GM10266 (cell line): ENCODE data around the gene FGFBP1.
"Not testable (repeated sequence)": the region's sequence is repeated elsewhere in the genome, so short reads cannot be mapped to it uniquely, and the experiment has no call there.

Source experiments
- DNase-seq: peaks from one replicate; pipeline ENCODE4 v3.0.0; 2012; ENCODE audit errors: extremely low spot score
- TF ChIP-seq, protein P1 (sequence below): IDR thresholded peaks from 2 replicates; pipeline ENCODE4 v1.5.1; 2012; ENCODE audit warnings: mild to moderate bottlenecking, low read depth; ENCODE audit not compliant: control insufficient read depth, insufficient read depth; ENCODE audit errors: missing control alignments

The FGFBP1 gene

DNA sequence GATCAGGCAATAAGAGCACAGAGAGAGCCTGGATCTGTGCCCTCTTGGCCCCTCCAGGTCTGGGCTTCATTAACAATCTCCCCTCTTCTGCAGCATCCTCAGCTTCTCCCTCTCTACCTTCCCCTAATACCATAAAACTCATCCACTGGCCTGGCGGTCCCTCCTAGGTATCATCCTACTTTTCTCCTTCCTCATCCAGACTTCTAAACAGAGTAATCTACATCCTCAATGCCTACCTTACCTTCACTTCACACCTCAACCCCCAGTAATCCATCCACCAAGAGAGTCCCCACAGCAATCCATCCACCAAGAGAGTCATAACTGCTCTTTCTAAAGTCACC lies 17.0 kb downstream of the FGFBP1 start:
- TF ChIP-seq, protein P1, sequence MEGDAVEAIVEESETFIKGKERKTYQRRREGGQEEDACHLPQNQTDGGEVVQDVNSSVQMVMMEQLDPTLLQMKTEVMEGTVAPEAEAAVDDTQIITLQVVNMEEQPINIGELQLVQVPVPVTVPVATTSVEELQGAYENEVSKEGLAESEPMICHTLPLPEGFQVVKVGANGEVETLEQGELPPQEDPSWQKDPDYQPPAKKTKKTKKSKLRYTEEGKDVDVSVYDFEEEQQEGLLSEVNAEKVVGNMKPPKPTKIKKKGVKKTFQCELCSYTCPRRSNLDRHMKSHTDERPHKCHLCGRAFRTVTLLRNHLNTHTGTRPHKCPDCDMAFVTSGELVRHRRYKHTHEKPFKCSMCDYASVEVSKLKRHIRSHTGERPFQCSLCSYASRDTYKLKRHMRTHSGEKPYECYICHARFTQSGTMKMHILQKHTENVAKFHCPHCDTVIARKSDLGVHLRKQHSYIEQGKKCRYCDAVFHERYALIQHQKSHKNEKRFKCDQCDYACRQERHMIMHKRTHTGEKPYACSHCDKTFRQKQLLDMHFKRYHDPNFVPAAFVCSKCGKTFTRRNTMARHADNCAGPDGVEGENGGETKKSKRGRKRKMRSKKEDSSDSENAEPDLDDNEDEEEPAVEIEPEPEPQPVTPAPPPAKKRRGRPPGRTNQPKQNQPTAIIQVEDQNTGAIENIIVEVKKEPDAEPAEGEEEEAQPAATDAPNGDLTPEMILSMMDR: no peak
- no peak for DNase-seq

DNA sequence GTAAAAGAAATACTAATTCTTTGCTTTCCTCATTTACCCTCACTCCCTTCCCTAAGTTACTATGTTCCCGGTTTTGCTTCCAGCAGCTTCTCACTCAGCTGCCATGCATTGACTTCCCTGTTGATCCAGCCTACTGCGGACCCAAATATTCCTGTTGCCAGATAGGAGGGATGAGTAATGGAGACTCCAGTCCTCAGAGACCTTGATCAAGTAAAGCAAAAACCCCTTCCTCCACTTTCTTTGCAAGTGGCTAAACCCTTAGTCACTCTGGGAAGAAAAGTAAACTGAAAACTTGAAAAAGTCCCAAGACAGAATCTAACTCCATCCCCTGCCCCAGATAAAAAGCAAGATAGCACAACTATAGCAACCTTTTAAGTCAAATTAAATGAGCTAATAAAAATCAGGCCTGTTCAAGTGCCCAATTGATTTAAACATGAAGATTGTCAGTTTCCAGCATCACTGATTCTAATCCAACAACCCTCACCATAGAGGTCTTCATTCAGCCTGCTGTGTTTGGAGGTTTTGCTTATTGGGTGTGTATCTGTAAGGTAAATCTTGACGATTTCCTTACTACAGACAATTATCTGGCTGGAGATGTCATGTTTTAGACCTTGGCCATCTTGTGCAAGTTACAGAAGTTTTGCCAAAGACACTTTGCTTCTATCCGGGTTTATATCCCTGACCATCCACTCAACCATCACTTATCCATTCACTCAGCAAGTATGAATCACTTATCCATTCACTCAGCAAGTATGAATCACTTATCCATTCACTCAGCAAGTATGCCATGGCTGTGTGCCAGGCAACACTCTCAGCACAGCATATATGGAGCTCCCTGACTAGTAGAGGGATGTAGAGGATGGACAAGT lies 17.6 kb downstream of the FGFBP1 start:
- DNase-seq: no peak
- TF ChIP-seq, protein P1: no peak

DNA sequence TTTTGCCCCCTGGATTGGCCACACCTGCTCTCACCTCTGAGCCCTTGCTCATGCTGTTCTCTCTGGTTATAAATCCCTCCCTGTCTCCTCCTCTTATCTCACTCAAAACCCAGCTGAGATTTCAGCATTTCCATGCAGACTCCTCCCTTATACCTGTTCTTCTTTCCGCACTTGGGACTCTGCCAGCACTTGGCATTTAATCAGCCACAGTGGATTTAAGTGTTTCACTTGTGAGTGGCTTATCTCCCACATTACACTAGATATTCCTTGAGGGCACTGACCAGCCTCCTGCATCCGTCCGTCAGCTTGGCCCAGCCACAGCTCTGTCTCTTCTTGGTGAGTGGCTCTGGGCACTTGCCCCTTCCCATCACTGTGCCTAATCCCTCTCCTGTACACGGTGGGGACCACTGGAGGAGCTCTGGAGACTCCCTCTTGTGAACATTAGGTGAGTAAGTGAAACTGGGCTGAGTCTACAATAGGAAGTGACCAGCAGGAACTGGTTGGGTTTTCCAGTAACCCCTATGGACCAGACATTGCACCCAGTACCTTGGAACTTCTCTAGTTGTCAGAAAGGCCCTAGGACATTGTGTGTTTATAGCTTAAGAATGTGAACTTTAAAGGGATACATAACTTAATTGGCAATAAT lies 19.9 kb downstream of the FGFBP1 start:
- no peak for DNase-seq
- TF ChIP-seq, protein P1: no peak

DNA sequence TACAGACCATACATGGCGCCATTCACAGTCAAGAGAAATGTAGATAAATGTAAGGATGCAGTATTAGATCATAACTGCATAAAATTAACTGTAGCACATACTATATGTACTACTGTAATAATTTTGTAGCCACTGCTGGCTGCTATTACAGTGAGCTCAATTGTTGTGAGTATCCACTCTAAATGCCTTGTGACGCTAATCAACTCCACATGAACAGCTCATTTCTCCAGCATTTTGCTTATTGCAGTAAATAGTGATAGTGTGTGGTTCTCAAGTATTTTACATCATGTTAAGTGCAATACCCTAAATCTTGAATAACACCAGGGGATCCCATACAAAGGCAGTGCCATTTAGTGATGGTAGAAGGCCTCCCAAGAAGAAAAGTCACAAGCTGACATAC lies 21.2 kb downstream of the FGFBP1 start:
- TF ChIP-seq, protein P1: no peak
- DNase-seq: no peak

DNA sequence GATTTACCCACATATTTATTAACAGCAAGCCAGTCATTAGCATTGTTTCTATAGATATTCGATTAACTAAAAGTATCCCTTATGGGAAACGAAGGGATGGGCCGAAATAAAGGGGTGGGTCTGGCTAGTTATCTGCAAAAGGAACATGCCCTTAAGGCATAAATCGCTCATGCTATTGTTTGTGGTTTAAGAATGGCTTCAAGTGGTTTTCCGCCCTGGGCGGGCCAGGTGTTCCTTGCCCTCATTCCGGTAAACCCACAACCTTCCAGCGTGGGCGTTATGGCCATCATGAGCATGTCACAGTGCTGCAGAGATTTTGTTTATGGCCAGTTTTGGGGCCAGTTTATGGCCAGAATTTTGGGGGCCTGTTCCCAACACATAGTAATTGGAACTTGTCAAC lies 22.2 kb downstream of the FGFBP1 start:
- not testable (repeated sequence) for DNase-seq

DNA sequence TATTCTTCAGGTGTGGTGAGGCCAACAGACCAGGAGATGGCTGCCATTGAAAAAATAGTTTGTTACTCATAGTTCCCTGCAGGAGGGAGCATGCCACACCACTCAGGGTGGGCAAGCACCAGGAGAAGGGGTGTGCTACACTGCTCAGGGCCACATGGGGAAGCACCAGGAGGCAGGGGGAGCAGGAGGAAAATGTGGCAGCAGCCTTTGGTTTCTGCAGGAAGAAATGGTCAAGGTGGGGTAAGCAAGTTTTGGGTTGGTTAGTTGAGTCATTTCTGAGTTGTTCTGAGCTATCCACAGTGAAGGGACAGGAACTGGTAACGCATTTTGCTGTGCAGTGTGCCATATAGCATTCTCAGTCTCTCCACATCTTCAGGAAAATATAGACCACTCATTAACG lies 23.8 kb downstream of the FGFBP1 start:
- TF ChIP-seq, protein P1: no peak
- no peak for DNase-seq

DNA sequence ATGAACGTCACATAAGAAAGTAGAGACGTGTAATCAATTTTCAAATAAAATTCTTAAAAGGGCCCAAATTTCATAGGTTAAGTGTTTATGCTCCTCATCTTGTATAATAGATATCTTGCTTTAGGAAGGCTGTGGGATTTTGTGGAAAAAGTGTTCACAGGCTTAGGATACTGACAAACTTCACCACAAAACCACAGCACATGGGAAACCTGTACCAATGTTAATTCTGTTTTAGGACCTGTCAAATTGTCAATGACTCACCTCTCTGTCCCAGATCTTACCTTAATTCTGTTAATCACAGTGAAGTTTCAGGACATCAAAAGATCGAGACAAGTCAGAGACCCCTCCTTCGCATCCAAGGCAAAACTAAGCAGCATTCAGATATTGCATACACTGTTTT lies 24.2 kb downstream of the FGFBP1 start:
- TF ChIP-seq, protein P1: no peak
- DNase-seq: no peak
